HG03439 (cell line): ENCODE measurements around the gene KRT72.

ENCODE experiments used
- ATAC-seq: cut with Tn5 transposase; IDR thresholded peaks from one replicate; pipeline ENCODE4 v1.9.1; 2021; ENCODE audit warnings: mild to moderate bottlenecking, moderate library complexity; ENCODE audit not compliant: unreplicated experiment

Gene KRT72

GRCh38 chr12:52630599-52631200, 29.4 kb upstream of the KRT72 start:
- no peak for ATAC-seq

- ATAC-seq: no peak
These were observed 28.8 kb upstream of the KRT72 start for GRCh38 chr12:52630008-52630500.

- ATAC-seq: no peak
These were observed 28.2 kb upstream of the KRT72 start for GRCh38 chr12:52629281-52630007.

GRCh38 chr12:52628841-52629240, 27.6 kb upstream of the KRT72 start:
- ATAC-seq: no peak

- ATAC-seq: no peak
These were observed 26.8 kb upstream of the KRT72 start for GRCh38 chr12:52628111-52628507.

GRCh38 chr12:52627395-52628110, 26.3 kb upstream of the KRT72 start:
- no peak for ATAC-seq

GRCh38 chr12:52622349-52622748, 21.1 kb upstream of the KRT72 start:
- ATAC-seq: no peak

GRCh38 chr12:52618866-52619265, 17.6 kb upstream of the KRT72 start:
- ATAC-seq: no peak

- ATAC-seq: no peak
These were observed 17.0 kb upstream of the KRT72 start, which contains the start of gene KRT73 for GRCh38 chr12:52618216-52618615. KRT73 (minus strand) TSS chr12:52618559; CDS start chr12:52618524, 35 bp downstream.

GRCh38 chr12:52617403-52617785, 16.1 kb upstream of the KRT72 start:
- no peak for ATAC-seq

GRCh38 chr12:52616680-52617402, 15.6 kb upstream of the KRT72 start:
- ATAC-seq: no peak

- no peak for ATAC-seq
These were observed 14.6 kb upstream of the KRT72 start for GRCh38 chr12:52615912-52616311.

GRCh38 chr12:52615208-52615868, 14.1 kb upstream of the KRT72 start:
- no peak for ATAC-seq

- no peak for ATAC-seq
These were observed 13.3 kb upstream of the KRT72 start for GRCh38 chr12:52614381-52615207.

GRCh38 chr12:52613384-52614030, 12.2 kb upstream of the KRT72 start:
- ATAC-seq: no peak

- ATAC-seq: no peak
These were observed 11.4 kb upstream of the KRT72 start for GRCh38 chr12:52612431-52613383.

GRCh38 chr12:52611080-52611468, 9.8 kb upstream of the KRT72 start:
- no peak for ATAC-seq
